IMR-90 (cell line): ENCODE data around the gene SP7. TPM values are rescaled to one million over a fixed set of nuclear protein-coding genes. Genes with fewer than 3 reads are reported as not detected.

Source experiments
- ATAC-seq: fragments of 200-7000 bp; cut with Tn5 transposase; 2 replicates; pipeline ENCODE4 v1.9.1; 2020; ENCODE audit warnings: low read depth, mild to moderate bottlenecking, moderate library complexity
- BruUV-seq: library from RNA; stranded (reverse); fragments of 400-500 nt; replicated peaks from 2 replicates; lab custom pipeline; 2021; lab: Mats Ljungman, UMichigan
- CTCF ChIA-PET: fragments of 300-600 bp; formaldehyde crosslinking; extraction: SDS; loops from one replicate; lab custom pipeline; 2021; ENCODE audit warnings: antibody characterized with exemption; lab: Yijun Ruan, JAX
- POLR2A ChIA-PET: fragments of 300-600 bp; sonication (Branson Sonifier 250); formaldehyde crosslinking; loops from one replicate; lab custom pipeline; 2022; ENCODE audit warnings: antibody characterized with exemption; ENCODE audit not compliant: unreplicated experiment; lab: Charles Lee
- DNase-seq: peaks from one replicate; pipeline ENCODE4 v3.0.0; 2013
- H2AFZ ChIP-seq: replicated peaks from 2 replicates; pipeline ENCODE3; 2013; ENCODE audit warnings: low read length, mild to moderate bottlenecking; ENCODE audit not compliant: poor library complexity
- H2AK5ac ChIP-seq: 2 replicates; pipeline ENCODE4 v1.6.1; 2013; ENCODE audit warnings: low read depth, low read length, inconsistent platforms
- H2AK9ac ChIP-seq: replicated peaks from 2 replicates; pipeline ENCODE3; 2013; ENCODE audit warnings: mild to moderate bottlenecking, low read depth, low read length, moderate library complexity; ENCODE audit not compliant: poor library complexity
- H2BK120ac ChIP-seq: 2 replicates; pipeline ENCODE4 v1.6.1; 2013; ENCODE audit warnings: low read depth, low read length, inconsistent platforms
- H2BK15ac ChIP-seq: 3 replicates; pipeline ENCODE4 v1.6.1; 2013; ENCODE audit warnings: low read depth, low read length, inconsistent platforms
- H2BK20ac ChIP-seq: 2 replicates; pipeline ENCODE4 v1.6.1; 2013; ENCODE audit warnings: low read depth, mild to moderate bottlenecking, inconsistent platforms, low read length, moderate library complexity
- H2BK5ac ChIP-seq: 2 replicates; pipeline ENCODE4 v1.6.1; 2013; ENCODE audit warnings: mild to moderate bottlenecking, low read depth, low read length, inconsistent platforms; ENCODE audit not compliant: poor library complexity, severe bottlenecking
- H3K14ac ChIP-seq: replicated peaks from 2 replicates; pipeline ENCODE4 v1.6.1; 2013; ENCODE audit warnings: low read depth, low read length, inconsistent platforms
- H3K18ac ChIP-seq: 2 replicates; pipeline ENCODE4 v1.6.1; 2013; ENCODE audit warnings: low read depth, low read length, control low read depth
- H3K23ac ChIP-seq: 2 replicates; pipeline ENCODE4 v1.6.1; 2013; ENCODE audit warnings: low read depth, low read length, inconsistent platforms
- H3K27ac ChIP-seq: 2 replicates; pipeline ENCODE4 v1.5.1; 2013; ENCODE audit warnings: mild to moderate bottlenecking, control low read depth, low read length; ENCODE audit not compliant: insufficient read depth
- H3K27me3 ChIP-seq: 2 replicates; pipeline ENCODE4 v1.6.1; 2013; ENCODE audit warnings: low read length; ENCODE audit not compliant: control insufficient read depth, insufficient read depth
- H3K36me3 ChIP-seq: 2 replicates; pipeline ENCODE4 v1.6.1; 2013; ENCODE audit warnings: low read length, mixed read lengths; ENCODE audit not compliant: control insufficient read depth, insufficient read depth
- H3K4ac ChIP-seq: 2 replicates; pipeline ENCODE4 v1.6.1; 2013; ENCODE audit warnings: low read depth, low read length, inconsistent platforms
- H3K4me1 ChIP-seq: 2 replicates; pipeline ENCODE4 v1.6.1; 2013; ENCODE audit warnings: low read length, mixed read lengths; ENCODE audit not compliant: control insufficient read depth, insufficient read depth
- H3K4me2 ChIP-seq: 2 replicates; pipeline ENCODE4 v1.6.1; 2013; ENCODE audit warnings: low read depth, mild to moderate bottlenecking, control low read depth, low read length, moderate library complexity
- H3K4me3 ChIP-seq: 2 replicates; pipeline ENCODE4 v1.5.1; 2013; ENCODE audit warnings: low read depth, mild to moderate bottlenecking, control low read depth, low read length, moderate library complexity; ENCODE audit not compliant: insufficient read depth
- H3K56ac ChIP-seq: 2 replicates; pipeline ENCODE4 v1.6.1; 2013; ENCODE audit warnings: low read length, inconsistent platforms; ENCODE audit not compliant: insufficient read depth; ENCODE audit errors: extremely low read depth
- H3K79me1 ChIP-seq, 2 experiments: 2 replicates each; pipeline ENCODE4 v1.6.1; 2013; ENCODE audit warnings: low read length in 2 of 2, inconsistent platforms in 1 of 2, low read depth in 1 of 2
- H3K9ac ChIP-seq: 2 replicates; pipeline ENCODE4 v1.6.1; 2013; ENCODE audit warnings: low read depth, low read length, control low read depth
- H3K9me1 ChIP-seq: 2 replicates; pipeline ENCODE4 v1.6.1; 2013; ENCODE audit warnings: low read length, inconsistent platforms; ENCODE audit not compliant: insufficient read depth
- H3K9me3 ChIP-seq: 2 replicates; pipeline ENCODE4 v1.6.1; 2013; ENCODE audit warnings: low read length; ENCODE audit not compliant: control insufficient read depth, insufficient read depth
- H4K20me1 ChIP-seq: 2 replicates; pipeline ENCODE4 v1.6.1; 2013; ENCODE audit warnings: low read length, inconsistent platforms; ENCODE audit not compliant: insufficient read depth
- H4K5ac ChIP-seq: 2 replicates; pipeline ENCODE4 v1.6.1; 2013; ENCODE audit warnings: mild to moderate bottlenecking, low read depth, low read length, control low read depth
- H4K8ac ChIP-seq, 2 experiments: 2 replicates each; pipeline ENCODE4 v1.6.1; 2013; ENCODE audit warnings: low read depth in 2 of 2, low read length in 2 of 2, control low read depth in 1 of 2, inconsistent platforms in 1 of 2
- H4K91ac ChIP-seq: 2 replicates; pipeline ENCODE4 v1.6.1; 2013; ENCODE audit warnings: low read depth, low read length, inconsistent platforms; ENCODE audit not compliant: insufficient read depth
- BHLHE40 ChIP-seq: fragments of 150-350 bp; IDR thresholded peaks from 2 replicates; pipeline ENCODE4 v1.6.1; 2016; ENCODE audit warnings: mild to moderate bottlenecking, low read depth, low read length
- CEBPB ChIP-seq: IDR thresholded peaks from 2 replicates; pipeline ENCODE4 v1.6.1; 2012; ENCODE audit warnings: low read depth, low read length, improper control_type of control experiment
- CHD1 ChIP-seq: IDR thresholded peaks from 2 replicates; pipeline ENCODE4 v1.6.1; 2012; ENCODE audit warnings: low read depth, low read length, improper control_type of control experiment
- ELK1 ChIP-seq: fragments of 150-350 bp; IDR thresholded peaks from 2 replicates; pipeline ENCODE4 v1.6.1; 2016; ENCODE audit warnings: low read depth, mild to moderate bottlenecking, low read length, moderate library complexity, borderline replicate concordance
- FOS ChIP-seq: fragments of 150-350 bp; IDR thresholded peaks from 2 replicates; pipeline ENCODE4 v1.6.1; 2016; ENCODE audit warnings: low read depth, low read length
- MAFK ChIP-seq: IDR thresholded peaks from 2 replicates; pipeline ENCODE4 v1.6.1; 2012; ENCODE audit warnings: low read depth, low read length, improper control_type of control experiment
- MAZ ChIP-seq: IDR thresholded peaks from 2 replicates; pipeline ENCODE4 v1.6.1; 2012; ENCODE audit warnings: low read depth, mild to moderate bottlenecking, low read length, improper control_type of control experiment, moderate library complexity, borderline replicate concordance
- MXI1 ChIP-seq: IDR thresholded peaks from 2 replicates; pipeline ENCODE4 v1.6.1; 2012; ENCODE audit warnings: low read depth, mild to moderate bottlenecking, low read length, moderate library complexity, borderline replicate concordance
- NFE2L2 ChIP-seq: fragments of 150-350 bp; IDR thresholded peaks from 2 replicates; pipeline ENCODE4 v1.6.1; 2016; ENCODE audit warnings: low read depth, mild to moderate bottlenecking, low read length
- POLR2A ChIP-seq: IDR thresholded peaks from 2 replicates; pipeline ENCODE4 v1.6.1; 2012; ENCODE audit warnings: mild to moderate bottlenecking, low read depth, low read length
- RAD21 ChIP-seq: IDR thresholded peaks from 2 replicates; pipeline ENCODE4 v1.6.1; 2012; ENCODE audit warnings: low read length, improper control_type of control experiment
- RCOR1 ChIP-seq: IDR thresholded peaks from 2 replicates; pipeline ENCODE4 v1.6.1; 2012; ENCODE audit warnings: mild to moderate bottlenecking, low read length, improper control_type of control experiment; ENCODE audit not compliant: insufficient replicate concordance
- RFX5 ChIP-seq: IDR thresholded peaks from 2 replicates; pipeline ENCODE4 v1.8.0; 2012; ENCODE audit warnings: low read depth, mild to moderate bottlenecking, low read length, moderate library complexity
- SMC3 ChIP-seq: fragments of 150-350 bp; IDR thresholded peaks from 2 replicates; pipeline ENCODE4 v1.6.1; 2016; ENCODE audit warnings: low read depth, mild to moderate bottlenecking, antibody characterized with exemption, low read length, moderate library complexity
- WGBS, 2 experiments: methylation state at CpG; one replicate each; pipeline versions ENCODE4 v1.1.5 to v1.1.7; 2013; ENCODE audit warnings: missing lambda C conversion rate in 2 of 2; ENCODE audit not compliant: insufficient read length in 1 of 2; ENCODE audit errors: extremely low coverage in 2 of 2; 5-methylcytosine and 5-hydroxymethylcytosine counted together
- dilution Hi-C: fragments of 300-500 bp; cut with HindIII; formaldehyde crosslinking; loops from one replicate; pipeline ENCODE4 v1.14.3; 2018; ENCODE audit warnings: low sequenced_read_pairs; ENCODE audit not compliant: unreplicated experiment
- in situ Hi-C: fragments of 300-500 bp; cut with MboI; formaldehyde crosslinking; loops from 3 replicates; pipeline ENCODE4 v1.14.3; 2019; ENCODE audit warnings: low sequenced_read_pairs, inconsistent platforms, mixed read lengths
- intact Hi-C: fragments of 100-400 bp; cut with micrococcal nuclease; formaldehyde crosslinking; loops from 2 replicates; pipeline ENCODE4 v1.10.0; 2022
- polyA plus RNA-seq, 3 experiments: library from polyadenylated mRNA; depleted of rRNA; stranded (reverse); fragments of >200 nt; gene quantifications; 2 replicates each; pipeline ENCODE4 v1.2.3, GENCODE V29; 2012; ENCODE audit warnings: low replicate concordance in 1 of 3
- total RNA-seq: library from RNA; depleted of rRNA; stranded (reverse); fragments of >200 nt; gene quantifications from 2 replicates; pipeline ENCODE4 v1.2.3, GENCODE V29; 2012

Gene SP7
- total and polyA plus RNA-seq, 2 of the 4 experiments (the other 2 are of a cell fraction) = not detected

DNA sequence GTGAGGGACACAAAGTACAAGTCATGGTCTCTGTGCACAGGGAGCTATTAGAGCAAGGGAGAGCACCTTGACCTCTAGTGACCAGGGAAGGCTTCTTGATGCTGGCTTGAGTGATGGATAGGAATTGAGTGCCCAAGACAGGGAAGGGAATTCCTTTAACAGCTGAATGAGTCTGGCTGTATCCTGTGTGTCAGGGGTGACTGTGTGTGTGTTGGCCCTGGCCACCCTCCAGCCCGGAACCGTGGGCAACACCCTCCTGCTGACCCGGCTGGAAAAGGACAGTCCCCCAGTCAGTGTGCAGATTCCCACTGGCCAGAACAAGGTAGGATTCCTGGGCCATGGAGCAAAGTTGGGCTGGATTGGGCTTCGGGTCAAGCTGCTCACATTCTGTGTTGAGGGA, 46.3 kb downstream of the SP7 start:
- no TSS peak for BruUV-seq
- peak overlapping the region; percentile 21 for H4K91ac ChIP-seq
- peaks cover 10% of the 10 kb centered on the region; the same call in 1 of the 2 replicates for H3K9me1 ChIP-seq
- POLR2A ChIA-PET = no interaction called here
- H2BK120ac ChIP-seq = peak overlapping the region; percentile 43
- WGBS, 2 experiments = 30% methylated on average over 2 of the region's 4 CpGs; no CpG with 5 or more reads in 1 of the 2 experiments
- H3K4me2 ChIP-seq = peak overlapping the region; percentile 5; the same call in 1 of the 2 replicates
- peak overlapping the region; percentile 61; the same call in 1 of the 2 replicates for H3K18ac ChIP-seq
- no peak overlapping the region; the same call in 2 of the 3 replicates for H2BK15ac ChIP-seq
- H4K5ac ChIP-seq = peak overlapping the region; percentile 78; the same call in 1 of the 2 replicates
- peak overlapping the region; percentile 61 for H3K4ac ChIP-seq
- peak overlapping the region in 1 of 2 experiments; percentile 48; a peak in 2 of 4 replicates for H4K8ac ChIP-seq
- peak overlapping the region; percentile 16; the same call in 1 of the 2 replicates for H2BK20ac ChIP-seq
- peak overlapping the region; percentile 5 for H3K23ac ChIP-seq
- peaks cover 22% of the 10 kb centered on the region for H3K4me1 ChIP-seq
- intact Hi-C loops = no loop called here
- H3K4me3 ChIP-seq = no peak overlapping the region
- DNase-seq (peak; percentile 52), ATAC-seq (peak; percentile 45; the same call in 1 of the 2 replicates)
- peak overlapping the region; percentile 5 for H2AK9ac ChIP-seq
- no peaks in the 10 kb centered on the region for H3K9me3 ChIP-seq
- TF ChIP-seq NFE2L2 (no peak), ELK1 (no peak), BHLHE40 (no peak), RCOR1 (no peak), CHD1 (no peak), MAFK (no peak), SMC3 (no peak), RAD21 (no peak), RFX5 (no peak), FOS (no peak), MXI1 (no peak), POLR2A (no peak), CEBPB (no peak), MAZ (no peak)
- peak overlapping the region; percentile 4; the same call in 1 of the 2 replicates for H3K27ac ChIP-seq
- dilution Hi-C loops = no loop called here
- H2BK5ac ChIP-seq = peak overlapping the region; percentile 80
- peaks cover 0 to 28% of the 10 kb centered on the region in 2 experiments; a peak in 2 of 4 replicates for H3K79me1 ChIP-seq
- H3K14ac ChIP-seq = peak overlapping the region; percentile 41
- H2AFZ ChIP-seq = peak overlapping the region; percentile 63
- H3K27me3 ChIP-seq = no peaks in the 10 kb centered on the region
- in situ Hi-C loops = loop anchor here (5.0 kb wide), 1 partner anchor 78 kb away; no protein-coding TSS in a partner anchor
- no peaks in the 10 kb centered on the region; the same call in none of the 2 replicates for H3K36me3 ChIP-seq
- H3K56ac ChIP-seq = no peak overlapping the region
- H4K20me1 ChIP-seq = no peaks in the 10 kb centered on the region
- CTCF ChIA-PET = interaction anchor here (1.9 kb wide), 1 partner anchor 76 kb away, joined by 6 read pairs; no protein-coding TSS in a partner anchor
- H2AK5ac ChIP-seq = peak overlapping the region; percentile 46
- no peak overlapping the region for H3K9ac ChIP-seq
